MCF 10A (cell line): ENCODE measurements around the gene IGF1R. TPM values are rescaled to one million over a fixed set of nuclear protein-coding genes. Genes with fewer than 3 reads are reported as not detected.

Experiments
- BruUV-seq: library from RNA; stranded (reverse); fragments of 400-500 nt; replicated peaks from 2 replicates; lab custom pipeline; 2021; lab: Mats Ljungman, UMichigan
- CTCF ChIA-PET: fragments of 300-600 bp; sonication (Branson Sonifier 250); formaldehyde crosslinking; extraction: SDS; loops from one replicate; lab custom pipeline; 2021; ENCODE audit warnings: antibody characterized with exemption, inconsistent platforms; lab: Yijun Ruan, JAX
- POLR2A ChIA-PET: fragments of 300-600, 350-650 bp; sonication (Branson Sonifier 250); formaldehyde crosslinking; extraction: SDS; loops from one replicate; lab custom pipeline; 2020; ENCODE audit warnings: antibody characterized with exemption, inconsistent platforms; lab: Yijun Ruan, JAX
- DNase-seq: peaks from one replicate; pipeline ENCODE4 v3.0.0-alpha.2; 2018; ENCODE audit not compliant: unreplicated experiment
- H3K27ac Mint-ChIP-seq: one replicate; pipeline ENCODE4 v1.8.0; 2022; ENCODE audit warnings: mild to moderate bottlenecking, low read depth, mixed read lengths; ENCODE audit not compliant: unreplicated experiment
- H3K27me3 Mint-ChIP-seq: one replicate; pipeline ENCODE4 v1.8.0; 2022; ENCODE audit warnings: mixed read lengths; ENCODE audit not compliant: insufficient read depth, unreplicated experiment
- H3K36me3 Mint-ChIP-seq: one replicate; pipeline ENCODE4 v1.8.0; 2022; ENCODE audit warnings: mild to moderate bottlenecking, moderate library complexity, mixed read lengths; ENCODE audit not compliant: insufficient read depth, unreplicated experiment
- H3K4me1 Mint-ChIP-seq: one replicate; pipeline ENCODE4 v1.8.0; 2022; ENCODE audit warnings: mixed read lengths; ENCODE audit not compliant: insufficient read depth, unreplicated experiment
- H3K4me3 Mint-ChIP-seq: one replicate; pipeline ENCODE4 v1.8.0; 2022; ENCODE audit warnings: mild to moderate bottlenecking, moderate library complexity, mixed read lengths; ENCODE audit not compliant: unreplicated experiment
- H3K9me3 Mint-ChIP-seq: one replicate; pipeline ENCODE4 v1.8.0; 2022; ENCODE audit warnings: mixed read lengths; ENCODE audit not compliant: unreplicated experiment
- intact Hi-C: fragments of 100-400 bp; cut with micrococcal nuclease; formaldehyde crosslinking; loops from 2 replicates; pipeline ENCODE4 v1.14.1; 2022
- total RNA-seq: library from RNA; stranded (reverse); gene quantifications from 2 replicates; pipeline ENCODE4 v1.2.3, GENCODE V29; 2022
- TF ChIP-seq, protein P1 (sequence below): fragments of 200-600 bp; IDR thresholded peaks from one replicate; pipeline ENCODE4 v1.8.0; 2022; ENCODE audit warnings: antibody characterized with exemption, mild to moderate bottlenecking; ENCODE audit not compliant: unreplicated experiment

IGF1R gene
- total RNA-seq, 1 experiment from 2014 or later, result 53.3 TPM

DNA sequence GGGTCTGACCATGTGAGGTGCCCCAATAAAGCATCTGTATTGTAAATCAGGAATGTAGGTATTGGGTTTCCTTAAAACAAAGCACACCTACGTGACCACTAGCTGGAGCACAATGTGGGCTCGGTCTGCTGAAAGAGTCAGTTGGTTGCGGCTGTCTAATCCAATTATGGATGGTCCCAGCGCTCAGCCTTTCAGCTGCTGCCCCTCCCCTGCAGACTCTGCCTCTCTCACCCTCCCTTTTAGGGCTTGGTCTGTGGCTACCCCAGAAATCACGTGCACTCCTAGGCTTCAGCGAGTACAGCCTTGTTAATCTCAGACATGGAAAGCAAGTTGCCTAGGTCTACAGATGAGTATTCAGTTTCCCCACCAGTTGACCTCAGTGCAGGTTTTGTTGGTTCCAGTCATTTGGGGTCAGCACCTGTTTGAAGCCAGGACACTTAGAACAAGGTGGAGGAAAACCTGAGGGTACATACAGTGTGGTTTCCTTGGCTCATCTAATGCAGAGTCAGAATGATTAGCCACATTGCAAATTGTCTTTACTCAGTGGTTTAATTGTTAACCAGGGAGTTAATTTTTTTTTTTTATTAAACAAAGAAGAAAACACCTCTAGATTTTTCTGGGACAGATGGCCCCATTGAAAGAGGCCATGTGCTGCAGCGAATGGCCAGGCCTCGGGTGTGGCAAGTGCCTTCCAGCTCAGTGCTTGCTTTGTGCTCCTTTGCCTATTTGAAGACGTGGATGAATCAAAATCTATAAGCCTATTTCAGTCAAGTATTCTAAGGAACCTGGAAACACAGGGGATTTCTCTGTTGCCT, 137.7 kb downstream of the IGF1R start:
- DNase-seq, result no peak
- no peaks in the 10 kb centered on the region for H3K36me3 Mint-ChIP-seq
- CTCF ChIA-PET, result no interaction called here
- H3K4me3 Mint-ChIP-seq, result no peak overlapping the region
- no peaks in the 10 kb centered on the region for H3K9me3 Mint-ChIP-seq
- TF ChIP-seq, protein P1, sequence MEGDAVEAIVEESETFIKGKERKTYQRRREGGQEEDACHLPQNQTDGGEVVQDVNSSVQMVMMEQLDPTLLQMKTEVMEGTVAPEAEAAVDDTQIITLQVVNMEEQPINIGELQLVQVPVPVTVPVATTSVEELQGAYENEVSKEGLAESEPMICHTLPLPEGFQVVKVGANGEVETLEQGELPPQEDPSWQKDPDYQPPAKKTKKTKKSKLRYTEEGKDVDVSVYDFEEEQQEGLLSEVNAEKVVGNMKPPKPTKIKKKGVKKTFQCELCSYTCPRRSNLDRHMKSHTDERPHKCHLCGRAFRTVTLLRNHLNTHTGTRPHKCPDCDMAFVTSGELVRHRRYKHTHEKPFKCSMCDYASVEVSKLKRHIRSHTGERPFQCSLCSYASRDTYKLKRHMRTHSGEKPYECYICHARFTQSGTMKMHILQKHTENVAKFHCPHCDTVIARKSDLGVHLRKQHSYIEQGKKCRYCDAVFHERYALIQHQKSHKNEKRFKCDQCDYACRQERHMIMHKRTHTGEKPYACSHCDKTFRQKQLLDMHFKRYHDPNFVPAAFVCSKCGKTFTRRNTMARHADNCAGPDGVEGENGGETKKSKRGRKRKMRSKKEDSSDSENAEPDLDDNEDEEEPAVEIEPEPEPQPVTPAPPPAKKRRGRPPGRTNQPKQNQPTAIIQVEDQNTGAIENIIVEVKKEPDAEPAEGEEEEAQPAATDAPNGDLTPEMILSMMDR, result no peak
- BruUV-seq, result no TSS peak
- intact Hi-C loops, result no loop called here
- POLR2A ChIA-PET, result no interaction called here
- H3K4me1 Mint-ChIP-seq, result peaks cover 13% of the 10 kb centered on the region
- no peaks in the 10 kb centered on the region for H3K27me3 Mint-ChIP-seq
- H3K27ac Mint-ChIP-seq, result no peak overlapping the region

DNA sequence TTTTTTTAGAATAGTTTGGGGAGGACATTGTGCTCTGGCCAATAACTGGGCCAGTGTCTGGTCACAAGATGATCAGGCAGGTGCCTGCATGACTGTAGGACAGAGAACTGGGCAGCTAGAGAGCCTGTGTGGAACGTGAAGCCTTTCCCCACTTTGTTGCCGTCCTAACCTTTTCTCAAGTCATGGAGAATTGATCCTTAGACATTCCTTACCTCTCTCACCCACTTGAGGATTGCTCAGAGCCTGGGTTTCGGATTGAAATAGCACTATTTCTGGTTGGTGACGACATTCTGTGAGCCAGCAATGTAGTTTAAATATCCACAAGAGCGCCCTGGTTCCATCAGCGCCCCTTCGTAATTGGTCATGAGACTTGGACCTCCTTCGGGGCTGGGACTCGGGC, 138.4 kb downstream of the IGF1R start:
- peaks cover 13% of the 10 kb centered on the region for H3K4me1 Mint-ChIP-seq
- DNase-seq, result no peak
- H3K36me3 Mint-ChIP-seq, result no peaks in the 10 kb centered on the region
- CTCF ChIA-PET, result no interaction called here
- intact Hi-C loops, result no loop called here
- no peaks in the 10 kb centered on the region for H3K27me3 Mint-ChIP-seq
- TF ChIP-seq, protein P1, result no peak
- H3K9me3 Mint-ChIP-seq, result no peaks in the 10 kb centered on the region
- BruUV-seq, result no TSS peak
- no peak overlapping the region for H3K27ac Mint-ChIP-seq
- POLR2A ChIA-PET, result no interaction called here
- no peak overlapping the region for H3K4me3 Mint-ChIP-seq

DNA sequence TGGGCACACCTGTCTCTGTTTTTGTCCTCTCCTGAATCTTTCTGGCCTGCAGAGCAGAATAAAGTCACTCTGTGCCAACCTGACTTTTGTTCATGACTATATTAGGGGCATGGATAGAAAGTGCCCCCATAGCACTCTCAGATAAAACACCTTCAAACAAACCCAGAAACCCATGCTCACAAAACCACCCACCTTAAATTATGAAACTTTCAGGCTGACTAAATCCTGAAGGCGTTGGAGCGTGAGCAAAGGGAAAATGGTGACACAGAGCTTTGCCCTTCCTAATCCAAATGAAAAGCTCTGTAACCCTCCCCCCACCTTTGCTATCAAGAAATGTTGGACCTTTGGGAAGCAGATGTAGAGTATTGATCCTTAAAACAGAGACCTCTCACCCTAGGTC, 138.9 kb downstream of the IGF1R start:
- intact Hi-C loops, result no loop called here
- H3K4me1 Mint-ChIP-seq, result peaks cover 13% of the 10 kb centered on the region
- no TSS peak for BruUV-seq

More for the DNA sequence above, 138.9 kb downstream of the IGF1R start:
- Mint-ChIP-seq H3K27ac (no peak overlapping the region), H3K27me3 (no peaks in the 10 kb centered on the region), H3K9me3 (no peaks in the 10 kb centered on the region), H3K36me3 (no peaks in the 10 kb centered on the region), H3K4me3 (no peak overlapping the region)
- TF ChIP-seq, protein P1, result no peak
- DNase-seq, result no peak
- ChIA-PET CTCF (interaction anchor here (0.7 kb wide), 1 partner anchor 119 kb away, joined by 7 read pairs; no protein-coding TSS in a partner anchor), POLR2A (interaction anchor here (0.7 kb wide), 1 partner anchor 12 kb away, joined by 3 read pairs; no protein-coding TSS in a partner anchor)
